NCI-H2029 treated with DMSO at 0.1 percent for 48 hours (cell line): ENCODE results near the gene RBBP7.
"Not testable (repeated sequence)": the region's sequence is repeated elsewhere in the genome, so short reads cannot be mapped to it uniquely, and the experiment has no call there.

Source experiments
- DNase-seq: peaks from one replicate; lab custom pipeline; 2025; lab: John Stamatoyannopoulos, UW

RBBP7 gene

GRCh38 chrX:16862829-16863228, 7.3 kb downstream of the RBBP7 start:
- no peak for DNase-seq

DNA sequence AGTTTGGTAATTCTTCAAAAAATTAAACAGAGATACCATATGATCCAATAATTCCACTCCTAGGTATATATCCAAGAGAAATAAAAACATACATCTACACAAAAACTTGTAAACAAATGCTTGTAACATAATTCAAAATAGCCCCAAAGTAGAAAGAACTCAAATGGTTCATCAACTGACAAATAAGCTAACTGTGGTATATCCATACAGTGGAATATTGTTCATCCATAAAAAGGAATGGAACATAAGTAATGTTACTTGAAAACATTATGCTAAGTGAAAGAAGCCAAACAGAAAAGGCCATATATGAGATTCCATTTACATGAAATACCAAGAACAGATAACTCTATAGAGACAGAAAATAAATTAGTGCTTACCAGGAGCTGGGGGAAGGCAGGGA, 13.4 kb downstream of the RBBP7 start:
- DNase-seq = no peak

DNA sequence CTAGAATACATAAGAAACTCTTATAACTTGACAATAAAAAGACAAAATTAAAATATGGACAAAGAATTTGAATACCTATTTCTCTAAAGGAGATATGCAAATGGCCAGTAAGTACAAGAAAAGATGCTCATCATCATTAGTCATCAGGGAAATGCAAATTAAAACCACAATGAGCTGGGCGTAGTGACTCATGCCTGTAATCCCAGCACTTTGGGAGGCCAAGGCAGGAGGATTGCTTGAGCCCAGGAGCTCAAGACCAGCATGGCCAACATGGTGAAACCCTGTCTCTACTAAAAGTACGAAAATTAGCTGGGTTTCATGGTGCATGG, 14.1 kb downstream of the RBBP7 start:
- DNase-seq = not testable (repeated sequence)

DNA sequence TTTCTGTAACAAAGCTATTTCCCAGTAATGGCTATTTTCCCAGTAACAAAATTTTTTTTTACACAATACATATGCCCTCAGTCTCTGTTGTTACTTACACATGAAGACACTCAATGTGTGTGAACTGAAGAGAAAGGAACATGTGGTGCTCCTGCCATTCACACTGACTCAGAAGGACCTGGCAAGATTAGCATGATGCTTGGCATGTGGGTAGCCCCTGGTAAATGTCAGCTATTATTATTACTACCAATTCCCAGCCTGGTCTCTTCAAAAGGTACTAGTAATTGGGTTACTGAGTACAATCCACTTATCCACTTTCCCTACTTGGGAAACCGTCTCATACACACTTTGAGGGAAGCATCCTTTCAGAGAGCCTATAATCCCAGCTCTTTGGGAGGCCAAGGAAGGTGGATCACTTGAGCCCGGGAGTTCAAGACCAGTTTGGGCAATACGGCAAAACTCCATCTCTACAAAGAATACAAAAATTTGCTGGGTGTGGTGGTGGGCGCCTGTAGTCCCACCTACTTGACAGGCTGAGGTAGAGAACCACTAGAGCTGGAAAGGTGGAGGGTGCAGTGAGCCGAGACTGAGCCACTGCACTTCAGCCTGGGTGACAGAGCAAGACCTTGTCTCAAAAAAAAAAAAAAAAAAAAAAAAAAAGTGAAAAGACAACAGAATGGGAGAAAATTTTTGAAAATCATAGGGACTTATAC, 14.6 kb downstream of the RBBP7 start:
- no peak for DNase-seq

GRCh38 chrX:16853537-16853936, 16.6 kb downstream of the RBBP7 start:
- no peak for DNase-seq

DNA sequence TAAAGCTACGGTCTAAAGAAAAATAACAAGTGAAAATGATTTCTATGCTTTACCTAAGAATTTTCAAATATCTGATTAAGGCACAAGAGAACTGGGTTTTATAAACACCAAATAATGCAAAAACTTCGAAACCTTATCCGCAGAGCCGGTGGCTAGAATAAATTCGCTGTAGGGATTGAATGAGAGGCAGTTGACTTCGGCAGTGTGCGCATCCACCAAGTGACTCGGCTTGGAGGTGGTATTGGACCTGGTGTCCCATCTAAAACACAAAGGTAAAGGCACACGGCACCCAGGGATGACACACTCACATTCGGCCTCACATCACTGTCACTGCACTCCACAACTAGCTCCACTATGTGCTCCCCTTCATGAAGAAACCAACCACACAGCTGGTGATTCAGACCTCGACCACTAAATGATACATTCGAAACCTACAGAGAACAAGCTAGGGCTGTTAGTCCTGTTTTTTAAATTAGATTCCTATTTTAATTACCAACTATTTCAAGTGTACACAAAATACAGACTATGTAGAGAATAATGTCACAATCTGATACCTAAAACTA, 17.5 kb downstream of the RBBP7 start:
- no peak for DNase-seq

DNA sequence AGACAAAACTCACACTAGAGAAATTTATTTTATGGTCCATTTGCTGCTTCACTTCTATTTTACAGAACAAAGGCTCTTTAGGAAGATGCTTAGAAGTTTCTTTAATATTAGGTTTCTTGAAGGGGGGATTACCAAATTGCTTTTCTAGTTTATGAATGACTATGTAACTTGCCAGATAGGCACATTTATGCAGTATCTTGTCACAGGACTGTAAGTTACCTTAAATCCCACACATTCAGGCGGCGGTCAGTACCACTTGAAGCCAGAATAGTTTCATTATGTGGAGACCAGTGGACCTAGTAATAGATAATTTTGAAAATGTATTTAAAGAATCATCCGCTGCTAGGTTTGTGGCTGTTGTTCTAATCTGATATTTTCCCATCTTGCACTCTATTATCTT, 18.3 kb downstream of the RBBP7 start:
- DNase-seq = no peak

GRCh38 chrX:16851421-16851820, 18.7 kb downstream of the RBBP7 start:
- DNase-seq = no peak

GRCh38 chrX:16848541-16848940, 21.6 kb downstream of the RBBP7 start:
- DNase-seq = no peak

DNA sequence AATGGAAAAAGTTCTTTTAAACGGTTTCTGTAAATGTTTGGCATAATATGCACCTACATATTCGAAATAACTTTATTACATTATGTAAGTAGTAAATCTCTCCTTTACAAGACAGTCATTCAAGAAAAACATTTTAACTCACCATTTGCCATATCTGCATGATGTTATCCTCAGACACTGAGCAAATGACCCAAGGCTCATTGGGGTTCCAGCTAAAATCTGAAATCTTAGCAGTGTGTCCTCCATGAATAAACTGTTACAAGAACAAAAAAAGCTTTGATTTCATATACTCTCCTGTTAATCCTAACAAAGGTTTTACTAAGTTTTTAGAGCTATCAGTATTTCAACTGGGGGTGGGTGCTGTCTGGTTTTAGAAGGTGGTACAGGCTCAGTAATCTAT, 24.5 kb downstream of the RBBP7 start:
- DNase-seq = no peak

GRCh38 chrX:16843208-16843909, 26.8 kb downstream of the RBBP7 start:
- no peak for DNase-seq

- no peak for DNase-seq
Measured at GRCh38 chrX:16842684-16843083, 27.5 kb downstream of the RBBP7 start.

DNA sequence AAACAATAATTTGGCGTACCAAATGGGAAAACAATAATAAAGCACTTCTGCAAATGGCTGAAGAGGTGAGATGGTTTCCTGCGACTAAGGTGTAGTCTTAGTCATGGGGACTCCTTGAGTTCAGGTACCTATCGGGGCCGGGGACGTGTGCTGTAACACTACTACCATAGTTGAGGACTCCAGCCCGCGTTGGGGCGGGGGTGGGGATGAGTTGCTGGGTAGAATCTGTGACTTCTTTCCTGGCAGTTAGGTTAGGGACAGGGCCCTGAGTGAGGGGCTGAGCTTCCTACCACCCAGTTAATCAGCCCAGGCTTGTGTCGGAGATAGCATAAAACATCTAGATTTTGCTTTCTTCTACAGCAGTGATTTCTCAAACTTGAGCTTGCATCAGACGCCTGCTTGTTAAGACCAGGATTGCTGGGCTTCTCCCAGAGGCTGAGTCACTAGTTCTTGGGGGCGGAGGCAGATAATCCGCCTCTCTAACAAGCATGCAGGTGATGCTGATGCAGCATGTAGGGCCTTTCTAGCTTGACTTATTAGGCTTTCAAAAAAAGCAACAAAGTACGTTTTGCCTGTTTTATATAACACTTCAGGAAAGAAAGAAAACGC, 30.2 kb downstream of the RBBP7 start:
- no peak for DNase-seq

GRCh38 chrX:16839219-16839851, 30.8 kb downstream of the RBBP7 start:
- no peak for DNase-seq

DNA sequence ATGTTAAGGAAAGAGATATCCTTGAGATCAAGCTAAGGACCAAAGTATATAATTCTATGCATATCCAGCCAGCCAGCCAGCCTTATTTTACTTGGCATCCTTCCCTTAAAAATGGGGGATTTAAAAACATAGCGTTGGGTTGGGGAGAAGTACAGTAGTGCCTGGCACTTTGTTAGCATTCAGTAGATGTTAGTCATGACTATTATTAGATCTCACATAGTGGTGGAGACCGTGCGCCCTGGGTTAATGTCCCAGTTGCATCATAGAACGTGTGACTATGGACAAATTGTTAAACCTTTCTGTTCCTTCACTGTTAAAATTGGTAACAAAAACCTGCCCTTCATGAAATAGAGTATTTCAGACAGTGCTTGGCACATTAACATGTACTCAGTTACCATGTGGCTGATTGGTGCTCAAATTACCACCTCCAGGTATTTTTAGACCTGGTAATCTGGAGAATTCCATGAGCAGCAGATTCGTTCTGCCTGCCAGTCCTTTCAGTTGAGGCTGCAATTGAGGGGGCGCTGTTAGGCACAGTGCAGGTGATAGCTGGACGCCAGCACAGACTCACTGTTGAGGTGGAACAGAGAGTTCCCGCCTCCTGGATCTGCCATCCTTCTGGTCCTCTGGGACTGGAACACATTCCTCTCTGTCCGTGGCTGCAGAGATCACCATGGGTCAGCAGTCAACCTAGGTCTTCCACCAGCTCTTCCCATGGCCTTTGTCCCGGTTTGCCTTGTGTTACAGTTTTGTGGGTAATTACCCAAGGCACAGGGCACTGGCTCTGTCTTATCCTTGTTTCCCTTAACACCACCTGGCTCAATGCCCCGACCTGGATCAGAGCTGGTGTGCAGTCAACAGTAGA, 31.7 kb downstream of the RBBP7 start:
- DNase-seq = no peak

GRCh38 chrX:16836371-16836770, 33.8 kb downstream of the RBBP7 start:
- no peak for DNase-seq

- DNase-seq = no peak
Measured at GRCh38 chrX:16834806-16835205, 35.4 kb downstream of the RBBP7 start.

DNA sequence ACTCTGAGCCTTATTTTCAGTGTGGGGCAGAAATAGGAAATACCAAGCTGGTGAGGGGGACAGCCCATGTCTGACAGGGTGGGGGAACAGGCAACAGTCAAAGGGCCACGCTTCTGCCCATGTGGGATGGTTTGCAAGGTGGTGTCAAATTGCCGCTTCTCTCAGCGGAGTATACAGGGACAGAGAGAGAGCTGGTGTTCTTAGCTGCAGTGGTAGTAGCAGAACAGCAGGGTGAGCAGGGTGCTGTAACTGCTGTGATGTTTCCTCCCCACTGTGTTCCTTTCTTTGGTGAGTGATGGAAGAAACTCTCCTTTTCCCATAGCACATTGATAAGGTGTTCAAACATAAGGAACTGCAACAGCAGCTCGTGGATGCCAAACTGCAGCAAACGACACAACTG, 37.9 kb downstream of the RBBP7 start:
- DNase-seq = no peak

DNA sequence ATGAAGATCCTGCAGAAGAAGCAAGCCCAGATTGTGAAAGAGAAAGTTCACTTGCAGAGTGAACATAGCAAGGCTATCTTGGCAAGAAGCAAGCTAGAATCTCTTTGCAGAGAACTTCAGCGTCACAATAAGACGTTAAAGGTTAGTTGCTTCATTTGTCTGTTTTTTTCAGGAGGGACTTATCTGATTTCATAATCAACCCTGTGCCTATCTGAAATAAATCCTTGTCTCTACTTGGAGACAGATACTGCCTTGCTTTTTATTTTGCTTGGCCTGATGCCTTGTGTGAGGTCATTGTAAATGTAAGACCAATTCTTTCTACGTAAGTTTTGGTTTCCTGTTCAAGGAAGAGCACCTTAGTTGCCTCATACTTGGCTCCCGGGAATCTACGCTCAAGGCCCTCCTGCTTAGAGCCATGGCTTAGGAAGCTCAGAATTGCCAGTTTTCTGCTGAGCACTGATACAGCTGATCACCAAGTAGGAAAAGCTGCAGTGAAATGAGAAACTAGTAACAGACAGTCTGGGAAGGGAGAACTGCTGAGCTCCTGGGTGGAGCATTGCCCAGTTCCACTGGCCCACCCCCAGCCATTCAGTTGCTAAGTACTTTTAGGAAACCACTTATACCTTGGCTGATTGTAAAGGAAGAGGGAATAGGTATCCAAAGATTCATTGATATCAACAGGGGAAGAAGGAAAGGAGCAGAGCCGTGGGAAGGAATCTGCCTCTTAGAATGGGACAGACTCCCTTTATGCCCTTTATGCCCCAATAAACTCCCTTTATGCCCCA, 41.8 kb downstream of the RBBP7 start:
- DNase-seq = peak; percentile 11

- DNase-seq = no peak
Measured at GRCh38 chrX:16827225-16827624, 42.9 kb downstream of the RBBP7 start.

DNA sequence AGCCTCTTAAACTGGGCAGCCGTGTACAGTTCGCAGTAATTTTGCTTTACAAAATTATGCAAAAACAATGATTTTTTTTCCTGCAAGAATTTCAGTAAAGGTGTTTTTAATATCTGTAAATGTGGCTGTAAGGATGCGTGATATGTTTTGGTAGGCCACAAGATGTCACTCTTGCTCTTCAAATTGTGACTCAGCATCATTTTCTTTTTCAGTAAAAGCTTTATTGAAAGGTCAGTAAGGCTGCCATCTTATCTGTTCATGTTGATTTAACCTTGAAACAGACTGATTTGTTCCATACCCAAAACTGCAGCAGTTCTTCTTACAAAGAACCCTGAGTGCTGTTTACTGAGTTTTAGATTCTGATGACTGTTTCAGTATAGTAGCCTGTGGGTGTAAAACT, 44.0 kb downstream of the RBBP7 start:
- DNase-seq = peak; percentile 15
